Globus pallidus (tissue), 1 donor: ENCODE measurements around the gene RRAGC.
A peak's percentile ranks its signal among the peaks of the same experiment; 100 is the strongest.
"Not testable (repeated sequence)": the region's sequence is repeated elsewhere in the genome, so short reads cannot be mapped to it uniquely, and the experiment has no call there.

ENCODE experiments used
- DNase-seq: peaks from one replicate; pipeline ENCODE4 v3.0.0-alpha.2; 2015; ENCODE audit warnings: low spot score

RRAGC gene

DNA sequence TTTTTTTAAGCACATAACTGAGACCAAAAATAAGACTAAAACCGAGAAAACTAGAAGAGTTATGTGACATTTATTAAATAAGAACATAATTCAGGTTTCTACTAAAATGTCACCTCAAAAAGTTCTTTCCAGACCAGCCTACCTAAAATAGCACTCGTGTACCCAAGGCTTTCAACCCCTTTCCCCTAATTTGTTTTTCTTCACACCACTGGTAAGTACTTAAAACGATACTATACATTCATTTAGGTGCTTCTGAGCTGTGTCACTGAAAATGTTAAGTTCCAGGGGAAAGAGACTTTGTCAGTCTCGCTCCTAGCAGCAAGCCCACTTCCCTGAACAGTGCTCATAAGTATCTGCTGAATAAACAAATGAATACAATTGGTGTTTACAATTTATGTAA is 6.8 kb downstream of the RRAGC start:
- no peak for DNase-seq

GRCh38 chr1:38848071-38848470 is 11.5 kb downstream of the RRAGC start:
- no peak for DNase-seq

- no peak for DNase-seq
Observed at GRCh38 chr1:38846210-38846609, 13.4 kb downstream of the RRAGC start.

DNA sequence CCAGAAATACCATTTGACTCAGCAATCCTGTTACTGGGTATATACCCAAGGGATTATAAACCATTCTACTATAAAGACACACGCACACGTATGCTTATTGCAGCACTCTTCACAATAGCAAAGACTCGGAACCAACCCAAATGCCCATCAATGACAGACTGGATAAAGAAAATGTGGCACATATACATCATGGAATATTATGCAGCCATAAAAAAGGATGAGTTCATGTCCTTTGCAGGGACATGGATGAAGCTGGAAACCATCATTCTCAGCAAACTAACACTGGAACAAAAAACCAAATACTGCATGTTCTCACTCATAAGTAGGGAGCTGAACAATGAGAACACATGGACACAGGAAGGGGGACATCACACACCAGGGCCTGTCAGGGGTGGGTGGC is 14.5 kb downstream of the RRAGC start:
- not testable (repeated sequence) for DNase-seq

GRCh38 chr1:38840281-38840680 is 19.3 kb downstream of the RRAGC start:
- no peak for DNase-seq

DNA sequence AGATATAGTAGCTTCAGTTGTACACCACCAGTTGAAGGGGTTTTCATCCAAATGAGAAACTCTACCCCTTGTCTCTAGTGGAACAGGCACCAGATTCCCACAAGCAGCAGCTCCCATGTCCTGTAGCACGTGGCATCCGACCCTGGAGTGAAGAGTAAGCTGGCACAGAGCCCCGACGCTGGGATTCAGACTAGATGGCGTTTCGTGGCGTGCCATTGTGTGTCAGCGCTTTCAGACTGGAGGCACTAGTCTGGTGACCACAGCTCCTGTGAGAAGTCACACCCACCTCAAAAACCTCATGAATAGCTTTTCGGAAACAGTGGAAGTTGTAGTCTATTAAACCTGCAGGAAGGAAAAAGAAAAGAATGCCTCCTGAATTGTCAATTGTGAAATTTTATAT is 20.2 kb downstream of the RRAGC start:
- no peak for DNase-seq

DNA sequence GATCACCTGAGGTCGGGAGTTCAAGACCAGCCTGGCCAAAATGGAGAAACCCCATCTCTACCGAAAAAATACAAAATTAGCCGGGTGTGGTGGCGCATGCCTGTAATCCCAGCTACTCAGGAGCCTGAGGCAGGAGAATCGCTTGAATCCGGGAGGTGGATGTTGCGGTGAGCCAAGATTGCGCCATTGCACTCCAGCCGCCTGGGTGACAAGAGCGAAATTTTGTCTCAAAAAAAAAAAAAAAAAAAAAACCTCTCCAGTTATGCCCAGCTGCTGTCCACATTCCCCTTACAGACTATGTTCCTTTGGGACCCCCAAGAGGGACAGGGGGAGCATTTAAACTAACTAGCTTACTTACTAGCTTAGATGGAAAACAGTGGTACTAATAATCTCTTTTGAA is 23.3 kb downstream of the RRAGC start:
- not testable (repeated sequence) for DNase-seq

- DNase-seq, result peak; percentile 78
Observed at GRCh38 chr1:38834937-38835827, 24.4 kb downstream of the RRAGC start.

- no peak for DNase-seq
Observed at GRCh38 chr1:38834221-38834782, 25.3 kb downstream of the RRAGC start.

DNA sequence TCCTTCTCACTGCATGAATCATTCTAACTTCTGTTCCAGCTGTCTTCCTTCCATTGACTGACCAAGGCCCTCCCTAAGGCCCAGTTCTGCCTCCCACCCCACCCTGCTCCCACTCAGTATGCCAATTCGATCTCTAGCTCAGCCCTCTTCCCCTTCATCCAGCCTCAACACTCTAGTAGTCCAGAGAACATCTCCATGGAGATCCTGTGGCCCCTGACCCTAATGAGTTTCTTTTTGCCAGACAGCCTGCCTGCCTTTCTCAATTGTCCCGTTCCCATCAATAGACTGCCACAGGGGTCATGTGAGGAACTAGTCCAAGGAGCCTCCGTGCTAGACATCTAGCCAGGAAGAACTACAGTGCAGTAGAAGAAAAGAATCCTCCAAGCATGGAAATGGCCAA is 26.4 kb downstream of the RRAGC start:
- DNase-seq, result peak; percentile 45

DNA sequence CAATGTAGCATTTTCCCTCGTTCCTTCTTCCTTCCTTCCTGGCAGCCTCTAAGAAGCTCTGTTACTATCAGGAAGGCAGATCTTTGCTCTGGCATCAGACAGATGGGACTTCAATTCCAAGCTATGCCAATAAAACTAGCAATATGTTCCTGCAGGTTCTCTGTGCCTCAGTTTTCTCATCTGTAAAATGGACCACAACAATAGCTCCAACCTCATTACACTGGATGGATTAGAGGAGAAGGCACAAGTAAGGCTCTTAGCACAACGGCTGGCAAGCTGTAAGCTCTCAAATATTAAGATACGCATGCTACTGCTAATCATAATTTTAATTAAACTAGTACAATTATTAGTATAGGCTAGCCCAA is 27.2 kb downstream of the RRAGC start:
- no peak for DNase-seq

DNA sequence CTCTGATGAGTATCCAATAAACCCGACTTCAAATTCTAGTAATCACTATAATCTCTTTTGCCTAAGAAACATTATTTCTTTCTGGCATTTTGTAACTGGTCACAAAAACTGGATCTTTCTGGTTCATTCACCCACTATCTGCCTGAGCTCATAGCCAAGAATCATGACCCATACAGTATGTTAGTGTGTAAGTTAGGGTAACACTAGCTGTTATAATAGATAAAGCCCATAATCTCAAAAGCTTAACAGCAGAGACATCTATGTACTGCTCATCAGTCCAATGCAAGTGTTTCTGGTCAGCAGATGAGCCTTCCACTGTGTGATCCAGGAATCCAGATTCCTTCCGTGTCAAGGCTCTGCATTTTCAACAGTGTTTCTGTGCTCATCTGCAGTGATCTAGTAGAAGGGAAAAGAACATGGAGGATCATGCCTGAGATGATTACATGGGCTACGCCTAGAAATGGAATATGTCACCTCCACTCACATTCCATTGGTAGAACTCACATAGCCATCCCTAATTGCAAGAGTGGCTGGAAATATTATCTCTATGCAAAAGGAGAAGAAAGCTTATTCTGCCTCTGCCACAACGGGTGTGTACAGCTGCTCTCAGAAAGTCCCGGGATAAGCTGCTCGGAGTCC is 27.7 kb downstream of the RRAGC start:
- no peak for DNase-seq

- no peak for DNase-seq
Observed at GRCh38 chr1:38829368-38829767, 30.2 kb downstream of the RRAGC start.

- DNase-seq, result no peak
Observed at GRCh38 chr1:38827318-38827717, 32.3 kb downstream of the RRAGC start.

- DNase-seq, result no peak
Observed at GRCh38 chr1:38826886-38827285, 32.7 kb downstream of the RRAGC start.

- no peak for DNase-seq
Observed at GRCh38 chr1:38826262-38826661, 33.3 kb downstream of the RRAGC start.

- DNase-seq, result no peak
Observed at GRCh38 chr1:38820860-38821259, 38.7 kb downstream of the RRAGC start.

DNA sequence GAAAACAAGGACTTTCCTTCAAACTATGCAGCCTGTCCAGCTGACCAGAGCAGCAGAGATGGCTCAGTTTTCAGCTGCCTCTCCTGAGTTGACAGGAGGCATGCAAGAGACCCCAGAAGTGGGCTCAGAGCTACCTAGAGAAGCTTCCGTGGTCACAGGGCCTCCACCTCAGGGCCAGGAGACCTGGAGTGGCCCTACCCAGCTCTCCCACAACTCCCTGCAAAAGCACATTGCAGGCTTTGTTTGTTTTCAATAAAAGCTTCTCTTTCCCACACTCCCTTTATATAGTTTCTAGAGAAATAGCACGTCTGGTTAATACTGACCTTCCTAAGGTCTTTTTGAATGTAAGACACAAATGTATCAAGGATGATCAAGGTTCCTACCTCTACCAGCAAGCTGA is 40.1 kb downstream of the RRAGC start:
- no peak for DNase-seq

- no peak for DNase-seq
Observed at GRCh38 chr1:38819040-38819439, 40.5 kb downstream of the RRAGC start.

GRCh38 chr1:38818175-38818976 is 41.2 kb downstream of the RRAGC start:
- no peak for DNase-seq

- DNase-seq, result no peak
Observed at GRCh38 chr1:38817267-38818174, 42.1 kb downstream of the RRAGC start.
